H9 (cell line): ENCODE results near the gene G3BP1. TPM values are rescaled to one million over a fixed set of nuclear protein-coding genes. Genes with fewer than 3 reads are reported as not detected.

Experiments
- DNase-seq: peaks from one replicate; pipeline ENCODE4 v3.0.0-alpha.2; 2017
- H2AFZ ChIP-seq: one replicate; pipeline ENCODE4 v1.6.1; 2013; ENCODE audit warnings: mild to moderate bottlenecking, low read length, control low read depth, moderate library complexity
- H2AK5ac ChIP-seq: 2 replicates; pipeline ENCODE4 v1.6.1; 2013; ENCODE audit warnings: low read length, control low read depth, mixed read lengths; ENCODE audit not compliant: insufficient read length
- H2BK120ac ChIP-seq: one replicate; pipeline ENCODE4 v1.6.1; 2013; ENCODE audit warnings: low read depth, mild to moderate bottlenecking, low read length, control low read depth, inconsistent platforms; ENCODE audit not compliant: poor library complexity, severe bottlenecking
- H2BK12ac ChIP-seq: 2 replicates; pipeline ENCODE4 v1.6.1; 2013; ENCODE audit warnings: low read length, control low read depth, mixed read lengths, low read depth; ENCODE audit not compliant: insufficient read length
- H2BK15ac ChIP-seq: 2 replicates; pipeline ENCODE4 v1.6.1; 2013; ENCODE audit warnings: low read depth, low read length, control low read depth
- H2BK20ac ChIP-seq: one replicate; pipeline ENCODE4 v1.6.1; 2013; ENCODE audit warnings: low read depth, mild to moderate bottlenecking, low read length, control low read depth, inconsistent platforms; ENCODE audit not compliant: poor library complexity, severe bottlenecking
- H2BK5ac ChIP-seq: 2 replicates; pipeline ENCODE4 v1.6.1; 2013; ENCODE audit warnings: low read length, control low read depth, mixed read lengths; ENCODE audit not compliant: insufficient read length
- H3K14ac ChIP-seq: 2 replicates; pipeline ENCODE4 v1.6.1; 2013; ENCODE audit warnings: low read length, control low read depth; ENCODE audit not compliant: insufficient read depth
- H3K18ac ChIP-seq: 2 replicates; pipeline ENCODE4 v1.6.1; 2013; ENCODE audit warnings: low read depth, mild to moderate bottlenecking, mixed read lengths, low read length, control low read depth; ENCODE audit not compliant: insufficient read length
- H3K23ac ChIP-seq: 2 replicates; pipeline ENCODE4 v1.6.1; 2013; ENCODE audit warnings: low read length, control low read depth, mixed read lengths, low read depth; ENCODE audit not compliant: insufficient read length
- H3K23me2 ChIP-seq: 2 replicates; pipeline ENCODE4 v1.6.1; 2013; ENCODE audit warnings: low read depth, mild to moderate bottlenecking, mixed read lengths, low read length, control low read depth; ENCODE audit not compliant: insufficient read length, poor library complexity, severe bottlenecking
- H3K27ac ChIP-seq: 2 replicates; pipeline ENCODE4 v1.5.1; 2013; ENCODE audit warnings: low read length, control low read depth, mixed read lengths, low read depth; ENCODE audit not compliant: insufficient read length
- H3K27me3 ChIP-seq: 2 replicates; pipeline ENCODE4 v1.6.1; 2013; ENCODE audit warnings: low read length, control low read depth, inconsistent platforms; ENCODE audit not compliant: insufficient read depth
- H3K4ac ChIP-seq: 2 replicates; pipeline ENCODE4 v1.6.1; 2013; ENCODE audit warnings: low read depth, mild to moderate bottlenecking, control low read depth, inconsistent platforms, low read length, moderate library complexity
- H3K4me1 ChIP-seq: 2 replicates; pipeline ENCODE4 v1.6.1; 2013; ENCODE audit warnings: low read length, control low read depth, inconsistent platforms; ENCODE audit not compliant: insufficient read depth
- H3K4me2 ChIP-seq: 2 replicates; pipeline ENCODE4 v1.6.1; 2013; ENCODE audit warnings: low read length, control low read depth, mixed read lengths; ENCODE audit not compliant: insufficient read length, insufficient read depth
- H3K56ac ChIP-seq: 2 replicates; pipeline ENCODE4 v1.6.1; 2013; ENCODE audit warnings: low read depth, mild to moderate bottlenecking, mixed read lengths, low read length, control low read depth; ENCODE audit not compliant: insufficient read length
- H3K79me1 ChIP-seq: 2 replicates; pipeline ENCODE4 v1.6.1; 2013; ENCODE audit warnings: low read depth, mild to moderate bottlenecking, moderate library complexity, low read length, control low read depth, inconsistent platforms; ENCODE audit not compliant: insufficient read depth, poor library complexity, severe bottlenecking
- H3K79me2 ChIP-seq: 2 replicates; pipeline ENCODE4 v1.6.1; 2013; ENCODE audit warnings: low read length, control low read depth, inconsistent platforms; ENCODE audit not compliant: insufficient read depth
- H3K9ac ChIP-seq: 2 replicates; pipeline ENCODE4 v1.6.1; 2013; ENCODE audit warnings: low read length, control low read depth, mixed read lengths; ENCODE audit not compliant: insufficient read length; ENCODE audit errors: extremely low read depth
- H3K9me3 ChIP-seq: one replicate; pipeline ENCODE4 v1.6.1; 2013; ENCODE audit warnings: low read depth, low read length, inconsistent platforms; ENCODE audit not compliant: control insufficient read depth
- H3T11ph ChIP-seq: one replicate; pipeline ENCODE4 v1.6.1; 2013; ENCODE audit warnings: mild to moderate bottlenecking, low read length, control low read depth, inconsistent platforms
- H4K20me1 ChIP-seq: one replicate; pipeline ENCODE4 v1.6.1; 2013; ENCODE audit not compliant: control insufficient read depth, insufficient read length, insufficient read depth
- H4K5ac ChIP-seq: 2 replicates; pipeline ENCODE4 v1.6.1; 2013; ENCODE audit warnings: low read depth, mild to moderate bottlenecking, mixed read lengths, low read length, control low read depth; ENCODE audit not compliant: insufficient read length
- H4K8ac ChIP-seq: replicated peaks from 2 replicates; pipeline ENCODE4 v1.6.1; 2013; ENCODE audit warnings: low read length, control low read depth, mixed read lengths, low read depth; ENCODE audit not compliant: insufficient read length
- H4K91ac ChIP-seq: 2 replicates; pipeline ENCODE4 v1.6.1; 2013; ENCODE audit warnings: low read depth, mild to moderate bottlenecking, moderate library complexity, mixed read lengths, low read length, control low read depth; ENCODE audit not compliant: insufficient read length
- H3K27ac Mint-ChIP-seq, 3 experiments: 2 replicates in 2 of 3; 3 replicates in 1 of 3; pipeline ENCODE4 v1.8.0; 2020 to 2021; ENCODE audit warnings: mixed read lengths in 3 of 3, mild to moderate bottlenecking in 1 of 3, moderate library complexity in 1 of 3
- H3K27me3 Mint-ChIP-seq: 2 replicates; pipeline ENCODE4 v1.8.0; 2021; ENCODE audit warnings: low read depth, mild to moderate bottlenecking, moderate library complexity, mixed read lengths
- H3K36me3 Mint-ChIP-seq, 3 experiments: 2 replicates in 2 of 3; 3 replicates in 1 of 3; pipeline ENCODE4 v1.8.0; 2020 to 2021; ENCODE audit warnings: low read depth in 3 of 3, mixed read lengths in 3 of 3; ENCODE audit not compliant: insufficient read depth in 1 of 3
- H3K4me1 Mint-ChIP-seq, 2 experiments: 2 replicates each; pipeline ENCODE4 v1.8.0; 2020; ENCODE audit warnings: mixed read lengths in 2 of 2
- H3K4me3 Mint-ChIP-seq, 2 experiments: 2 replicates in 1 of 2; 3 replicates in 1 of 2; pipeline ENCODE4 v1.8.0; 2020 to 2021; ENCODE audit warnings: mild to moderate bottlenecking in 2 of 2, mixed read lengths in 2 of 2, moderate library complexity in 1 of 2
- H3K9me3 Mint-ChIP-seq, 2 experiments: 2 replicates in 1 of 2; 3 replicates in 1 of 2; pipeline ENCODE4 v1.8.0; 2020; ENCODE audit warnings: mild to moderate bottlenecking in 2 of 2, mixed read lengths in 2 of 2, moderate library complexity in 1 of 2
- total RNA-seq: library from RNA; stranded (reverse); gene quantifications from 2 replicates; pipeline ENCODE4 v1.2.1, GENCODE V29; 2021
- TF ChIP-seq, protein P1 (sequence below): fragments of 200-600 bp; sonication (generic); conservative IDR thresholded peaks from 3 replicates; pipeline ENCODE4 v1.8.0; 2021; ENCODE audit warnings: antibody characterized with exemption, mild to moderate bottlenecking

Gene G3BP1
- total RNA-seq, 1 experiment from 2014 or later = 439 TPM

DNA sequence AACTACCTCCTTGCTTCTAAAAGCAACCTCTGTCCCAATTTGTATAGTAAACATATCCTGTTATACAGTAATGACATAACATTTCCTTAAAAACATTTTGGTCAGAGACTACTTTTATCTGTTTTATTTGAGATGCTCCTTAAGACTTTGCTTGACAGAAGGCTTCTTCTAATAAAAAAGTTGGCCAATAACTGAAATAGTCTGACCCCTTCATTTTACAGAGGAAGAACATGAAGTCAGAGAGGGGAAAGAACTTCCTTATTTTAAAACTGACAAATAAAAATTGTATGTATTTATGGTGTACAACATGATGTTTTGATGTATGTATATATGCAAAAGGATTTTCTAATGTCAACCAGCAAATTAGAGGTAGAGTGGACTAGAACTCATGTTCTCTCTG is 49.2 kb upstream of the G3BP1 start:
- H3K36me3 Mint-ChIP-seq = peaks cover 0 to 5% (median 0%) of the 10 kb centered on the region in 3 experiments; a peak in 2 of 7 replicates
- Histone ChIP-seq H3K56ac (no peak overlapping the region), H3K23ac (no peak overlapping the region), H3K14ac (no peak overlapping the region), H3K9ac (no peak overlapping the region), H3K4me1 (peaks cover 7% of the 10 kb centered on the region), H4K91ac (no peak overlapping the region), H3K4ac (no peak overlapping the region), H3T11ph (no peak overlapping the region), H4K5ac (no peak overlapping the region), H2BK20ac (no peak overlapping the region), H3K4me2 (no peak overlapping the region), H2BK12ac (no peak overlapping the region), H2BK15ac (no peak overlapping the region), H2AK5ac (no peak overlapping the region), H2BK5ac (no peak overlapping the region), H2BK120ac (no peak overlapping the region), H3K18ac (no peak overlapping the region), H3K27ac (no peak overlapping the region), H3K79me2 (no peaks in the 10 kb centered on the region), H3K79me1 (no peaks in the 10 kb centered on the region), H2AFZ (no peak overlapping the region), H4K8ac (no peak overlapping the region), H4K20me1 (no peaks in the 10 kb centered on the region), H3K9me3 (no peaks in the 10 kb centered on the region), H3K27me3 (no peaks in the 10 kb centered on the region), H3K23me2 (no peaks in the 10 kb centered on the region)
- no peak for DNase-seq
- H3K27me3 Mint-ChIP-seq = peaks cover 1% of the 10 kb centered on the region
- no peak overlapping the region for H3K27ac Mint-ChIP-seq
- H3K9me3 Mint-ChIP-seq = peaks cover 0 to 4% of the 10 kb centered on the region in 2 experiments; a peak in 4 of 5 replicates
- TF ChIP-seq, protein P1, sequence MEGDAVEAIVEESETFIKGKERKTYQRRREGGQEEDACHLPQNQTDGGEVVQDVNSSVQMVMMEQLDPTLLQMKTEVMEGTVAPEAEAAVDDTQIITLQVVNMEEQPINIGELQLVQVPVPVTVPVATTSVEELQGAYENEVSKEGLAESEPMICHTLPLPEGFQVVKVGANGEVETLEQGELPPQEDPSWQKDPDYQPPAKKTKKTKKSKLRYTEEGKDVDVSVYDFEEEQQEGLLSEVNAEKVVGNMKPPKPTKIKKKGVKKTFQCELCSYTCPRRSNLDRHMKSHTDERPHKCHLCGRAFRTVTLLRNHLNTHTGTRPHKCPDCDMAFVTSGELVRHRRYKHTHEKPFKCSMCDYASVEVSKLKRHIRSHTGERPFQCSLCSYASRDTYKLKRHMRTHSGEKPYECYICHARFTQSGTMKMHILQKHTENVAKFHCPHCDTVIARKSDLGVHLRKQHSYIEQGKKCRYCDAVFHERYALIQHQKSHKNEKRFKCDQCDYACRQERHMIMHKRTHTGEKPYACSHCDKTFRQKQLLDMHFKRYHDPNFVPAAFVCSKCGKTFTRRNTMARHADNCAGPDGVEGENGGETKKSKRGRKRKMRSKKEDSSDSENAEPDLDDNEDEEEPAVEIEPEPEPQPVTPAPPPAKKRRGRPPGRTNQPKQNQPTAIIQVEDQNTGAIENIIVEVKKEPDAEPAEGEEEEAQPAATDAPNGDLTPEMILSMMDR = no peak
- H3K4me1 Mint-ChIP-seq = peaks cover 15 to 23% of the 10 kb centered on the region in 2 experiments
- no peak overlapping the region for H3K4me3 Mint-ChIP-seq
